Measurements from ENCODE around the gene PLPPR2.
A peak's percentile ranks its signal among the peaks of the same experiment; 100 is the strongest.
"Not testable (repeated sequence)": the region's sequence is repeated elsewhere in the genome, so short reads cannot be mapped to it uniquely, and the experiment has no call there.

PLPPR2 gene

GRCh38 chr19:11335449-11336146 is 19.6 kb upstream of the PLPPR2 start:
- FAIRE-seq, result no peak
- no peak for DNase-seq (ENCODE audit: insufficient read length, low spot score)
- no peak for TF ChIP-seq POLR2A (IDR thresholded peaks at IDR 0.05; ENCODE audit: low read depth, low read length)

GRCh38 chr19:11337080-11337479 is 18.2 kb upstream of the PLPPR2 start:
- TF ChIP-seq POLR2A (IDR thresholded peaks at IDR 0.05; ENCODE audit: low read depth, low read length), result no peak
- FAIRE-seq (no peak), DNase-seq (ENCODE audit: insufficient read length, low spot score) (no peak)

- no peak for FAIRE-seq
- DNase-seq (ENCODE audit: insufficient read length, low spot score), result no peak
- TF ChIP-seq POLR2A (IDR thresholded peaks at IDR 0.05; ENCODE audit: low read depth, low read length), result no peak
Measured at GRCh38 chr19:11338121-11338520, 17.1 kb upstream of the PLPPR2 start.

GRCh38 chr19:11338569-11339253 is 16.5 kb upstream of the PLPPR2 start:
- DNase-seq (ENCODE audit: insufficient read length, low spot score), result no peak
- FAIRE-seq, result no peak
- TF ChIP-seq POLR2A (IDR thresholded peaks at IDR 0.05; ENCODE audit: low read depth, low read length), result no peak

GRCh38 chr19:11339254-11340098 is 15.8 kb upstream of the PLPPR2 start, which contains the start of gene RAB3D:
TSS of gene RAB3D (minus strand) at chr19:11339657. CDS start at chr19:11337399, 2,258 bp downstream.
- DNase-seq (ENCODE audit: insufficient read length, low spot score), result peak; percentile 89
- peak; percentile 30 for FAIRE-seq
- TF ChIP-seq POLR2A (IDR thresholded peaks at IDR 0.05; ENCODE audit: low read depth, low read length), result 0 out of 2 replicates have a peak, but pooled peaks have one; percentile 22

- DNase-seq (ENCODE audit: insufficient read length, low spot score); FAIRE-seq: not testable (repeated sequence)
Measured at GRCh38 chr19:11340099-11340467, 15.1 kb upstream of the PLPPR2 start.

- DNase-seq (ENCODE audit: insufficient read length, low spot score) (no peak), FAIRE-seq (no peak)
Measured at GRCh38 chr19:11342429-11342828, 12.8 kb upstream of the PLPPR2 start.

GRCh38 chr19:11345122-11345803 is 10.0 kb upstream of the PLPPR2 start:
- DNase-seq (ENCODE audit: insufficient read length, low spot score), result no peak
- no peak for FAIRE-seq
- TF ChIP-seq POLR2A (IDR thresholded peaks at IDR 0.05; ENCODE audit: low read depth, low read length), result no peak

More at GRCh38 chr19:11342429-11342828, 12.8 kb upstream of the PLPPR2 start:
- TF ChIP-seq POLR2A (IDR thresholded peaks at IDR 0.05; ENCODE audit: low read depth, low read length), result no peak

GRCh38 chr19:11346104-11346940 is 8.9 kb upstream of the PLPPR2 start, which contains the start of the genes CCDC159 and TMEM205:
TSS of gene CCDC159 (plus strand) at chr19:11346519. CDS start at chr19:11346607, 88 bp downstream.
TSS of gene TMEM205 (minus strand) at chr19:11346268. CDS start at chr19:11345619, 649 bp downstream.
- peak; percentile 75 for FAIRE-seq
- DNase-seq (ENCODE audit: insufficient read length, low spot score), result peak; percentile 94
- TF ChIP-seq POLR2A (IDR thresholded peaks at IDR 0.05; ENCODE audit: low read depth, low read length), result peak; percentile 51

- FAIRE-seq (no peak), DNase-seq (ENCODE audit: insufficient read length, low spot score) (no peak)
- TF ChIP-seq POLR2A (IDR thresholded peaks at IDR 0.05; ENCODE audit: low read depth, low read length), result no peak
Measured at GRCh38 chr19:11347546-11348039, 7.6 kb upstream of the PLPPR2 start.

- DNase-seq (ENCODE audit: insufficient read length, low spot score), result no peak
- no peak for TF ChIP-seq POLR2A (IDR thresholded peaks at IDR 0.05; ENCODE audit: low read depth, low read length)
- no peak for FAIRE-seq
Measured at GRCh38 chr19:11349171-11349570, 6.1 kb upstream of the PLPPR2 start.

- not testable (repeated sequence) for DNase-seq (ENCODE audit: insufficient read length, low spot score); FAIRE-seq
Measured at GRCh38 chr19:11354102-11354501, 1.1 kb upstream of the PLPPR2 start.

- FAIRE-seq, result no peak
- no peak for TF ChIP-seq POLR2A (IDR thresholded peaks at IDR 0.05; ENCODE audit: low read depth, low read length)
Measured at GRCh38 chr19:11356074-11356397, 804 bp downstream of the PLPPR2 start.

More at GRCh38 chr19:11356074-11356397, 804 bp downstream of the PLPPR2 start:
- DNase-seq (ENCODE audit: insufficient read length, low spot score), result no peak

Data from H54 (cell line).